Measurements from ENCODE around the gene TMEM243.

Gene TMEM243

DNA sequence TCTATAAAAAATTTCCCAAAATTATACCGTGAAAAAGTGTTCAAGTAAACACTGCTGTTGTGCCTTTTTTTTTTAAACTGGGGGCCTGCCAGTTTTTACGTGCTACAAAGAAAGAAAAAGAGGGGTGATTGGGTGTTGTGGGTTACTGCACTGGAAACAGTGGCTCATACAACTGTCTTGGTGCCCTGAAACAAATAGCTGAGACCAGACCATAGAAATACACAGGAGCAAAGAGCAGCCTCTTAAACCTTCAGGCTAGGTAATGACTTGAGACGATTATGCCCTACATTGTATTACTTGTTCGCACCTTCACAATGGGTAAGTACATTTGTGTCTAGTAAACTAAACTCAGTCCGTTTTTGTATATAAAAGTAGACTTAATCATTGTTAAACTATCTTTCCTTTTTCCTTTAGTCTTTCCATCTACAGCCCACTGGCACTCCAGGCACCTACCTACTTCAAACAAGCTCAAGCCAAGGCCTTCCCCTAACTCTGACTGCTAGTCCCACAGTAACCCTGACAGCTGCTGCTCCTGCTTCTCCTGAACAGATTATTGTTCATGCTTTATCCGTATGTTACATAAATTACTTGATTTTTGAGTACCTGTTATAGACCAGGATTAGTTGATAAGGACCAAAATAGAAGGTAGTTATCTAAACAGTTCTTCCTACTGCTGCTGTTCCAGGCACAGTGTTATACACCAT lies 26.6 kb downstream of the TMEM243 start:
- H3K4me3 ChIP-seq (ENCODE audit: low read depth, low read length), result no peak overlapping the region
- DNase-seq (ENCODE audit: low read depth, low spot score), result no peak
- TF ChIP-seq, protein P1, sequence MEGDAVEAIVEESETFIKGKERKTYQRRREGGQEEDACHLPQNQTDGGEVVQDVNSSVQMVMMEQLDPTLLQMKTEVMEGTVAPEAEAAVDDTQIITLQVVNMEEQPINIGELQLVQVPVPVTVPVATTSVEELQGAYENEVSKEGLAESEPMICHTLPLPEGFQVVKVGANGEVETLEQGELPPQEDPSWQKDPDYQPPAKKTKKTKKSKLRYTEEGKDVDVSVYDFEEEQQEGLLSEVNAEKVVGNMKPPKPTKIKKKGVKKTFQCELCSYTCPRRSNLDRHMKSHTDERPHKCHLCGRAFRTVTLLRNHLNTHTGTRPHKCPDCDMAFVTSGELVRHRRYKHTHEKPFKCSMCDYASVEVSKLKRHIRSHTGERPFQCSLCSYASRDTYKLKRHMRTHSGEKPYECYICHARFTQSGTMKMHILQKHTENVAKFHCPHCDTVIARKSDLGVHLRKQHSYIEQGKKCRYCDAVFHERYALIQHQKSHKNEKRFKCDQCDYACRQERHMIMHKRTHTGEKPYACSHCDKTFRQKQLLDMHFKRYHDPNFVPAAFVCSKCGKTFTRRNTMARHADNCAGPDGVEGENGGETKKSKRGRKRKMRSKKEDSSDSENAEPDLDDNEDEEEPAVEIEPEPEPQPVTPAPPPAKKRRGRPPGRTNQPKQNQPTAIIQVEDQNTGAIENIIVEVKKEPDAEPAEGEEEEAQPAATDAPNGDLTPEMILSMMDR (IDR thresholded peaks at IDR 0.05; ENCODE audit: insufficient read depth, low read length, missing control alignments), result no peak
- CTCF ChIA-PET, result no interaction called here
- POLR2A ChIA-PET, result interaction anchor here (0.6 kb wide), 1 partner anchor 33 kb away, joined by 3 read pairs; no protein-coding TSS in a partner anchor

DNA sequence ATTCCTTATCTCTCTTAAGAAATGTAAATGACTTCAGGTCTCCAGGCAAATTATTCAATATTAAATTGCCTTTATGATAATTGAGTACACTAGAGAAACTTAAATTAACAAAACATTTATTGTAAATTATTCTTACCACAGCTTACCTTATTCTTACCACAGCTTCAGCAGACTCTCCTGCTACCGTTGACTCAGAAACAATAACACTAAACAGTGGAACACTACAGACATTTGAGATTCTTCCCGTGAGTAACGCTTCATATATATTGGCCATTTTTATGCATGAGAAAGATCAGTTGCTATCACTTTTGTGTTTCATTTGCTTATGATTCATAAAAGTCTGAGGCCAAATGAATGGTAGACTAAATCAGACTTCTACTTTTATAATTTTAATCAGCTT lies 28.7 kb downstream of the TMEM243 start:
- POLR2A ChIA-PET, result interaction anchor here (0.6 kb wide), 1 partner anchor 664 kb away, joined by 3 read pairs; no protein-coding TSS in a partner anchor
- H3K4me3 ChIP-seq (ENCODE audit: low read depth, low read length), result no peak overlapping the region
- TF ChIP-seq, protein P1 (IDR thresholded peaks at IDR 0.05; ENCODE audit: insufficient read depth, low read length, missing control alignments), result no peak
- no peak for DNase-seq (ENCODE audit: low read depth, low spot score)
- CTCF ChIA-PET, result no interaction called here

DNA sequence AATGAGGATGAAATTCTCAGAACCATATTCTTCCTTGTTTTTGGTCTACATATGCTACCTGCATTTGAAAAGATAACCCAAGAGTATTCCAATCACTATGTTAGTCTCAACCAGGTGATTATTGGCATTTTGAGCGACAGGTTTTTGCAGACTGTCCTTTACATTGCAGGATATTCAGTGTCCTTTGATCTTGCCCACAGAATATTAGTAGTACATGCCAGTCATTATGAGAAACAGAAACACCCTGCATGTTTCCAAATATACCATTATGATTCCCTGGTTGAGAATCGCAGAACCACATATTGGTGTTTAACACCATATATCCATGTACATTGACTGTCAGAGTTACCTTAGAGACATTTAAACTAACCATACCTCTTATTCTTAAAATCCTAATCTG lies 30.6 kb downstream of the TMEM243 start:
- DNase-seq (ENCODE audit: low read depth, low spot score), result no peak
- no peak overlapping the region for H3K4me3 ChIP-seq (ENCODE audit: low read depth, low read length)
- POLR2A ChIA-PET, result no interaction called here
- TF ChIP-seq, protein P1 (IDR thresholded peaks at IDR 0.05; ENCODE audit: insufficient read depth, low read length, missing control alignments), result no peak
- CTCF ChIA-PET, result no interaction called here

DNA sequence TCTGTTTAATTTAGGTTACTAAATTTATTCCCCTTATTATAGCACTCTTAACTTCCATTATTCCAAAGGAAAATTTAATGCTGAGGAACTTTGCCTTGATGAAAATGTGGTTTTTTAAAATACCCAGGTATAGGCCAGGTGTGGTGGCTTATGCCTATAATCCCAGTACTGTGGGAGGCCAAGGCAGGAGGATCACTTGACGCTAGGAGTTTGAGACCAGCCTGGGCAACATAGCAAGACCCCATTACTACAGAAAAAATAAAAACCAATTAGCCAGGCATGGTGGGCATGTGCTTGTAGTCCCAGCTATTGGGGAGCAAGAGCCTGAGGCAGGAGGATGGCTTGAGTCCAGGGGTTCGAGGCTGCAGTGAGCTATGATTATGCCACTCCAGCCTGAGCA lies 32.4 kb downstream of the TMEM243 start:
- ChIA-PET POLR2A (no interaction called here), CTCF (no interaction called here)
- H3K4me3 ChIP-seq (ENCODE audit: low read depth, low read length), result no peak overlapping the region
- DNase-seq (ENCODE audit: low read depth, low spot score), result no peak
- TF ChIP-seq, protein P1 (IDR thresholded peaks at IDR 0.05; ENCODE audit: insufficient read depth, low read length, missing control alignments), result no peak

DNA sequence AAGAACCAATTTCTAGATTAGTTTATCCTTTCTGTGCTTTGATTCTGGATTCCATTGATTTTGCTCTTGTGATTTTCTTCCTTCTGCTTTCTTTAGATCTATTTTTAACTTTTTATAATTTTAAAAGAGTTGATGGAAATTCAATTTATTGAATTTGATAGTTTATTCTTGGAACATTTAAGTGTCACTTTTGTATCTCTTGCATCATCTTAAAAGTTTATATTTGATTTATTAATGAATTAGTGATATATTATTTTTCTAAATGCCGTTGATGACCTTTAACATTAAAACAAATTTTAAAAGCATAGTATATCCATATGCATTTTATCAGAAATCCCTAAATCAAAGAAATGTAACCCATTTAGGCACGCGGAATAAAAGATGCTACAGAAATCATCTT lies 40.4 kb downstream of the TMEM243 start:
- ChIA-PET CTCF (no interaction called here), POLR2A (no interaction called here)
- DNase-seq (ENCODE audit: low read depth, low spot score), result no peak
- TF ChIP-seq, protein P1 (IDR thresholded peaks at IDR 0.05; ENCODE audit: insufficient read depth, low read length, missing control alignments), result no peak
- no peak overlapping the region for H3K4me3 ChIP-seq (ENCODE audit: low read depth, low read length)

DNA sequence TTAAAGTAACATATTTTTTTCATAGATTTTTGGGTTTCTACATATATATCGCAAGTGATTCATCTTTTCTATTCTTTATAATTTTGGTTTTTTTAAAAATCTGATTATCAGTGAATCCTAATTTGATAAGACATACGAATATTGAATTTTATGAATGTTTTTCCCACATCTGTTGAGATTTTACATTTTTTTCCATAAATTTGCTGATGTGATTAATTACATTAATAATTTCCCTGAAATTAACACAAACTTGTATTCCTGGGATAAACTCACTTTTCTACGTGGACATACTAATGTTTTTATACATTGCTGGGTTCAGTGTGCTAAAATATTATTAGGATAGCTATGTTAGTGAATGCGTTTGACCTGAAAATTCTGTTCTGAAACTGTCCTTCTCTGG lies 41.2 kb downstream of the TMEM243 start:
- ChIA-PET CTCF (no interaction called here), POLR2A (no interaction called here)
- TF ChIP-seq, protein P1 (IDR thresholded peaks at IDR 0.05; ENCODE audit: insufficient read depth, low read length, missing control alignments), result no peak
- DNase-seq (ENCODE audit: low read depth, low spot score), result no peak
- no peak overlapping the region for H3K4me3 ChIP-seq (ENCODE audit: low read depth, low read length)
